ENCODE results near the gene ADAMTSL3.

Gene ADAMTSL3

GRCh38 chr15:83993591-83993990, 339.7 kb downstream of the ADAMTSL3 start:
- H3K4me1 ChIP-seq (ENCODE audit: control insufficient read depth, low read depth, low read length), result no peaks in the 10 kb centered on the region
- H3K9ac ChIP-seq (ENCODE audit: low read length), result no peak overlapping the region
- no peaks in the 10 kb centered on the region for H3K27me3 ChIP-seq (ENCODE audit: control insufficient read depth, insufficient read depth, low read length)
- H3K36me3 ChIP-seq (ENCODE audit: control insufficient read depth, low read depth, low read length), result no peaks in the 10 kb centered on the region
- H3K27ac ChIP-seq (ENCODE audit: low read length), result no peak overlapping the region
- no peak overlapping the region for H3K4me3 ChIP-seq (ENCODE audit: low read length)
- no peaks in the 10 kb centered on the region for H3K9me3 ChIP-seq (ENCODE audit: control insufficient read depth, low read depth, low read length)

DNA sequence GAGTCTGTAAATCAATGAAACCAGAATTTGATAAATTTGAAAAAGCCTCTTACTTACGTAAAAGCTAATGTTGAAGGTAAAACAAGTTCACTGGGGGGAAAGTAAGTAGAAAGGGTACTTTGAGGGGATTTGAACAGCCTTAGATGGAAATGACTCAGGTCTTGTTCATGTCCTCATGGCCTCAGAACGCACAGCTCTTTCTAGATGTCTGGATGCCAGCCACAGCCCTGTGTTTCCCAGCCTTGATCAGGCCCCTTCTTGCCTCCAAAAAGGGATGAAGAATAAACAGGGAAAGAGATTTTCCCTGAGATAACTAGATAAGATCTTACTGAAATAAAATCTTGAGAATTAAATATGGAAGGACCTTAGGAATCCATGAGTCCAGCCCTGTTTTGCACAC, 344.6 kb downstream of the ADAMTSL3 start:
- H3K27me3 ChIP-seq (ENCODE audit: control insufficient read depth, insufficient read depth, low read length), result no peaks in the 10 kb centered on the region
- H3K9me3 ChIP-seq (ENCODE audit: control insufficient read depth, low read depth, low read length), result no peaks in the 10 kb centered on the region
- H3K4me3 ChIP-seq (ENCODE audit: low read length), result no peak overlapping the region
- no peak overlapping the region for H3K9ac ChIP-seq (ENCODE audit: low read length)
- no peak overlapping the region for H3K27ac ChIP-seq (ENCODE audit: low read length)
- no peaks in the 10 kb centered on the region for H3K4me1 ChIP-seq (ENCODE audit: control insufficient read depth, low read depth, low read length)
- H3K36me3 ChIP-seq (ENCODE audit: control insufficient read depth, low read depth, low read length), result no peaks in the 10 kb centered on the region

DNA sequence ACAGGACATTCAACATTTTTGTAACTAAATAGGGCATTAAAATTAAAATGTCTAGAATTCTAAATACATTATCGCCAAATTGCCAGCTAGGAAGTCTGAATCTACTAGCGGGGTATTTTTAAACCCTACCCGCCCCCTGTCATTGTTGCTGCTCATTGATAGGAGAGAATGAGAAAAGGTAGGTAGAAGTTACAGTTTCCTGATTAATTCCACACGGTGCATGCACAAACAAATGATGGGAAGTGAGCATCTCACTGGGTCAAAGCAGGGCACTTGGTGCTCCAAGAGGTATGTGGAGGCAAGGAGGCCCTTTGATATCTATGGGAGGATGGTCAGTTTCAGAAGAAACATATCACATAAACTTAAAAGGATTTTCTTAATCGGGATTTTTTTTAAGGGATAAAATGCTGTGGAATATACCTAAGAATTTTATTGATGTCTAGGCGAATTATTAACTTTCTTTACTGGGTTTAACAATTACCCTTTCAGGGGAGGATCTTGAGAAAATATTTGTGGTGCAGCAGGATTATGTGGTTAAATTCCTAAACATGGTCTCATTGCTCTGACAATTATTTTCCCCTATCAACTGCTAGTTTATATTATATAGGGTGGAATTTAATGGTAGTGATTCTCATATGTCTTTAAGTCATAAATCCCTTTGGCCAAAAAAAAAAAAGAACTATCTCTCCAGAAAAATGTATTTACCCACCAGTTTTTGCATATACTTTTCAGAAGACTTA, 345.6 kb downstream of the ADAMTSL3 start:
- H3K9ac ChIP-seq (ENCODE audit: low read length), result no peak overlapping the region
- no peak overlapping the region for H3K4me3 ChIP-seq (ENCODE audit: low read length)
- no peaks in the 10 kb centered on the region for H3K36me3 ChIP-seq (ENCODE audit: control insufficient read depth, low read depth, low read length)
- H3K27ac ChIP-seq (ENCODE audit: low read length), result no peak overlapping the region
- no peaks in the 10 kb centered on the region for H3K27me3 ChIP-seq (ENCODE audit: control insufficient read depth, insufficient read depth, low read length)
- no peaks in the 10 kb centered on the region for H3K4me1 ChIP-seq (ENCODE audit: control insufficient read depth, low read depth, low read length)
- no peaks in the 10 kb centered on the region for H3K9me3 ChIP-seq (ENCODE audit: control insufficient read depth, low read depth, low read length)

- Histone ChIP-seq H3K27ac (ENCODE audit: low read length) (no peak overlapping the region), H3K4me3 (ENCODE audit: low read length) (no peak overlapping the region), H3K9me3 (ENCODE audit: control insufficient read depth, low read depth, low read length) (no peaks in the 10 kb centered on the region), H3K27me3 (ENCODE audit: control insufficient read depth, insufficient read depth, low read length) (no peaks in the 10 kb centered on the region), H3K36me3 (ENCODE audit: control insufficient read depth, low read depth, low read length) (no peaks in the 10 kb centered on the region), H3K9ac (ENCODE audit: low read length) (no peak overlapping the region), H3K4me1 (ENCODE audit: control insufficient read depth, low read depth, low read length) (no peaks in the 10 kb centered on the region)
These were observed 347.1 kb downstream of the ADAMTSL3 start for GRCh38 chr15:84001037-84001436.

DNA sequence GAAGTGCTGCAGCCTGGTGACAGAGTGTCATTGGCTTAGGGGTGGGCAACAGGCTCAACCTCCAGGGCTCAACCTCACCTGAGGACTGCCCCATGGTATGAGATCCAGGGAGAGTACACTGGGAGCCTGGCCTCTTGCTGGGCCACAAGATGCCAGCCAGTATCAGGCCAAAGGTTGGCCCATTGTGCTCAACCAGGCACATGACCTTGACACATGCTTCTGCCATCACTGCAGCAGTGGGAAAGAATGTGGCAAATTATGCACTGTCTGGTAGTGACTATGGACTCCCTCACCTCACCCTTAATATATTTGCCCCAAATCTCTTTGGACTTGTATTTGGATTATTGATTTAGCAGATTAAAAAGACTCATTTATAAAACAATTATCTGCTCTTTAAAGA, 347.7 kb downstream of the ADAMTSL3 start:
- Histone ChIP-seq H3K9ac (ENCODE audit: low read length) (no peak overlapping the region), H3K4me3 (ENCODE audit: low read length) (no peak overlapping the region), H3K27me3 (ENCODE audit: control insufficient read depth, insufficient read depth, low read length) (no peaks in the 10 kb centered on the region), H3K36me3 (ENCODE audit: control insufficient read depth, low read depth, low read length) (no peaks in the 10 kb centered on the region), H3K27ac (ENCODE audit: low read length) (no peak overlapping the region), H3K4me1 (ENCODE audit: control insufficient read depth, low read depth, low read length) (no peaks in the 10 kb centered on the region), H3K9me3 (ENCODE audit: control insufficient read depth, low read depth, low read length) (no peaks in the 10 kb centered on the region)

DNA sequence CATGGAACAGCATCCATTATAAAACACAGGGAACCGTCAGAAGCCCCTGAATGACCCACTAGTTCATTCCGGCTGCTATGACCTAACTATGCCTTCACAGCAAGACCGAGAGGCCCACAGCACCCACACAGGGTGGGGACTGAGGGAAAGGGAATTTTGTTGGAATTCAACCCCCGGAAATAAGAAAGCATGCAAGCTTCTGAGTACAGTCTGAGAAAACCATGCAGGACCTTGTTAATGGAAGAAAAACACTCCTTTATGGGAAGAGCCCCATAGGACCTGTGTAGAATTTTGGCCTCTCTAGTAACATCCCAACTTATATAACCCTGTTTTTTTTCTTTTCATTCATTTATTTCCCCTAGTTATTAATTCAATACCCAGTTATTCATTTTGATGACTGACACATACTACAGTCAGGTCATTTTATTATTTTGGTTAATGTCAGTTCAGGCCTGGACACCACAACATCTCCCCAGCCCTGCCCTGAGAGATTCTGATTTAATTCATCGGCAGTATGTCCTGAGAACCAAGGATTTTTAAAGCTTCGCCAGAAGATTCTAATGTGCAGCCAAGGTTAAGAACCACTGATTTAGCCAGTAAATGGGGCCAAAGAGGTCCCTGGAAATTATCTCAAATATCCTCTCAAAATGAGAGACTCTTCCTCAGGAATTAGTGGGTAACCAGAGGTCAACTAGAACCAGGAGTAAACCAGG, 350.0 kb downstream of the ADAMTSL3 start:
- Histone ChIP-seq H3K9me3 (ENCODE audit: control insufficient read depth, low read depth, low read length) (no peaks in the 10 kb centered on the region), H3K9ac (ENCODE audit: low read length) (no peak overlapping the region), H3K36me3 (ENCODE audit: control insufficient read depth, low read depth, low read length) (no peaks in the 10 kb centered on the region), H3K4me1 (ENCODE audit: control insufficient read depth, low read depth, low read length) (no peaks in the 10 kb centered on the region), H3K27me3 (ENCODE audit: control insufficient read depth, insufficient read depth, low read length) (no peaks in the 10 kb centered on the region), H3K27ac (ENCODE audit: low read length) (no peak overlapping the region), H3K4me3 (ENCODE audit: low read length) (no peak overlapping the region)

DNA sequence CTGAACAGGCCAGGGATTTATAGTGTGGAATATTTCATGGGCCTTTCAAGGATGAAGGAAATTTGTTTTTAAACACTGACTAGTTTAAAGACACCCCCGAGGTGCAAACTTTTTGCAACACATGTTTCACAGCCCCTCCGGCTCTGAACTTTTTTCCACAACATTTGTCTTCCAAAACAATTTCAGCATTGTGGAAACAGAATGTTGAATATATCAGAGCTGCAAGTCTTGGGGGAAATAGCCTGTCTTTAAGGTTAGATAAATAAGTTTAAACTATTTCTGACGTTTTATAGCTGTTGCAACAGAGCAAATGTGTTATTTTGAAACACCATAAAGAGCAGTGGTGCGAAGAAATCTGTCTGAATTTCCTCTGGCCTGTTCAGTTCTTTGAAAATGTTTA, 352.5 kb downstream of the ADAMTSL3 start:
- Histone ChIP-seq H3K9ac (ENCODE audit: low read length) (no peak overlapping the region), H3K9me3 (ENCODE audit: control insufficient read depth, low read depth, low read length) (no peaks in the 10 kb centered on the region), H3K4me3 (ENCODE audit: low read length) (no peak overlapping the region), H3K27me3 (ENCODE audit: control insufficient read depth, insufficient read depth, low read length) (no peaks in the 10 kb centered on the region), H3K27ac (ENCODE audit: low read length) (no peak overlapping the region), H3K36me3 (ENCODE audit: control insufficient read depth, low read depth, low read length) (no peaks in the 10 kb centered on the region), H3K4me1 (ENCODE audit: control insufficient read depth, low read depth, low read length) (no peaks in the 10 kb centered on the region)

DNA sequence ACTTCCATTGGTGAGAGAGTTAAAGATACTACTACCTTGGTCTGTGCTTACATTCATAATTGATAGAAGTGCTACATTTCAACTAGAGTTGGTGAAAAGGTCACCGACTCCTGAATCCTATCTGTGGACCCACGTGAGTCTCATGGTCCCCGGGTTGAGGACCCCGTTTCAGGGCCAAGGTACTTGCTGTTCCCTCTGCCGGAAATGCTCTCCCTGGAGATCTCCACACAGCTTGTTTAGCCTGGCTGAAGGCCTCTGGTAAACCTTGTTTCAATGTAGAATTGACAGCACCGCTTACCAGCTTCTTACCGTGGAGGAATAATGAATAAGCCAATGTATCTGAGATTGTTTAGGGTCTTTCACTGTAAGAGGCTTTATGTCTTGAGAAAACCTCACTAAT, 355.7 kb downstream of the ADAMTSL3 start:
- Histone ChIP-seq H3K36me3 (ENCODE audit: control insufficient read depth, low read depth, low read length) (no peaks in the 10 kb centered on the region), H3K27me3 (ENCODE audit: control insufficient read depth, insufficient read depth, low read length) (no peaks in the 10 kb centered on the region), H3K27ac (ENCODE audit: low read length) (no peak overlapping the region), H3K4me3 (ENCODE audit: low read length) (no peak overlapping the region), H3K4me1 (ENCODE audit: control insufficient read depth, low read depth, low read length) (no peaks in the 10 kb centered on the region), H3K9me3 (ENCODE audit: control insufficient read depth, low read depth, low read length) (no peaks in the 10 kb centered on the region), H3K9ac (ENCODE audit: low read length) (no peak overlapping the region)

DNA sequence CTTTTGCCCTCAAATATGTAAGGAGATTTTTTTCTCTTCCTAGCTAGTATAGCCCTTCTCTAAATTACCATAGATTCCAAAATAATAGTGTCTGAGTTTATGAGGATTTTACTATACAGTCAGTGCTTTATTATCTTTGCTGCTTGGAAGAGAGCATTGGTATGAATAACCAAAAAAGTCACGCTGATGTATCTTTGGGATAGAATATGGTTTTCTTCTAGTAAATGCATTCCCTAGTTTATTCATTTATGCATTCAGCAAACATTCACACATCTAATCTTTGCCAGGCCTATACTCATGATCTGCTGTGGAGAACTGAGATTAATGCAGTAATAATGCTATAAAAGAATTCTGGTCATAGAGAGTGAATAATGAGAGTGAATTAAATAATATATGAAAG, 356.3 kb downstream of the ADAMTSL3 start:
- no peaks in the 10 kb centered on the region for H3K4me1 ChIP-seq (ENCODE audit: control insufficient read depth, low read depth, low read length)
- no peaks in the 10 kb centered on the region for H3K27me3 ChIP-seq (ENCODE audit: control insufficient read depth, insufficient read depth, low read length)

GRCh38 chr15:84016371-84016770, 362.4 kb downstream of the ADAMTSL3 start:
- no peak overlapping the region for H3K4me3 ChIP-seq (ENCODE audit: low read length)
- no peaks in the 10 kb centered on the region for H3K9me3 ChIP-seq (ENCODE audit: control insufficient read depth, low read depth, low read length)
- no peaks in the 10 kb centered on the region for H3K27me3 ChIP-seq (ENCODE audit: control insufficient read depth, insufficient read depth, low read length)
- H3K9ac ChIP-seq (ENCODE audit: low read length), result no peak overlapping the region
- H3K4me1 ChIP-seq (ENCODE audit: control insufficient read depth, low read depth, low read length), result no peaks in the 10 kb centered on the region
- H3K36me3 ChIP-seq (ENCODE audit: control insufficient read depth, low read depth, low read length), result no peaks in the 10 kb centered on the region
- no peak overlapping the region for H3K27ac ChIP-seq (ENCODE audit: low read length)

More for the DNA sequence above, 356.3 kb downstream of the ADAMTSL3 start:
- no peak overlapping the region for H3K4me3 ChIP-seq (ENCODE audit: low read length)
- no peak overlapping the region for H3K27ac ChIP-seq (ENCODE audit: low read length)
- H3K36me3 ChIP-seq (ENCODE audit: control insufficient read depth, low read depth, low read length), result no peaks in the 10 kb centered on the region
- H3K9ac ChIP-seq (ENCODE audit: low read length), result no peak overlapping the region
- no peaks in the 10 kb centered on the region for H3K9me3 ChIP-seq (ENCODE audit: control insufficient read depth, low read depth, low read length)

DNA sequence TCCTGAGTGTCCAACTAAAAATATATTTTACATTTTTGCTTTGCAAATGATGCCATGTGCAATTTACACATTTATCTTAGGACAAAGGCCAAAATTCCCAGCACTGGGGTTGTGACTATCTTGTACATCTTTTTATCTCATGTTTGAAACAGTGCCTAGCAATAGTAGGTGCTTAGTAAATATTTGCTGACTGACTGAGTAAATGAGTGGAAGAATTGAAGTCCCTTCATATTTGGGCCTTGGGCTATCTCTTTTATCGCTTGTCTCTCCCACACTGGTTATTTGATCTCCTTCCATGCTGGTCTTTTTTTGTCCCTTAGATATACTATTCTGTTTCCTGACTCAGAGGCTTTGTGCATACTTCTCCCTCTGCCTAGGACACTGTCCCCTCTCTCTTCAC, 368.6 kb downstream of the ADAMTSL3 start:
- H3K4me1 ChIP-seq (ENCODE audit: control insufficient read depth, low read depth, low read length), result no peaks in the 10 kb centered on the region
- H3K9ac ChIP-seq (ENCODE audit: low read length), result no peak overlapping the region
- no peak overlapping the region for H3K27ac ChIP-seq (ENCODE audit: low read length)
- H3K36me3 ChIP-seq (ENCODE audit: control insufficient read depth, low read depth, low read length), result no peaks in the 10 kb centered on the region
- H3K4me3 ChIP-seq (ENCODE audit: low read length), result no peak overlapping the region
- H3K27me3 ChIP-seq (ENCODE audit: control insufficient read depth, insufficient read depth, low read length), result no peaks in the 10 kb centered on the region
- H3K9me3 ChIP-seq (ENCODE audit: control insufficient read depth, low read depth, low read length), result no peaks in the 10 kb centered on the region

DNA sequence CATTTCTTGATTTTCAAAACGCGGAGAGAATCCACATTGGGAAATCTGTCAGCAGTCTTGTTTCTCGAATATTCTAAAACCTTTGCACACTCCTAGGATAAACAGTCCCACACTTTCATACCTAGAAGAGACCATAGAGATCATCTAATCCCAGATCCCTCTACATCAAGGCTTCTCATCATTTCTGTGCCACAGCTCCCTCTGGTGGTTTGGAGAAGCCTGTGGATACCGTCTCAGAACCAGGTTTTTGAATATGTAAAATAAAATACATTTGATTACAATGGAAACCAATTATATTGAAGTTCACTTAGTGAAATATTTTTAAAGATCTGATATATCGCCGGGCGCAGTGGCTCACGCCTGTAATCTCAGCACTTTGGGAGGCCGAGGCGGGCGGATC, 369.7 kb downstream of the ADAMTSL3 start:
- Histone ChIP-seq H3K4me3 (ENCODE audit: low read length) (no peak overlapping the region), H3K9me3 (ENCODE audit: control insufficient read depth, low read depth, low read length) (no peaks in the 10 kb centered on the region), H3K27ac (ENCODE audit: low read length) (no peak overlapping the region), H3K27me3 (ENCODE audit: control insufficient read depth, insufficient read depth, low read length) (no peaks in the 10 kb centered on the region), H3K36me3 (ENCODE audit: control insufficient read depth, low read depth, low read length) (no peaks in the 10 kb centered on the region), H3K4me1 (ENCODE audit: control insufficient read depth, low read depth, low read length) (no peaks in the 10 kb centered on the region), H3K9ac (ENCODE audit: low read length) (no peak overlapping the region)
